Measurements from ENCODE around the gene CDA. TPM values are rescaled to one million over a fixed set of nuclear protein-coding genes. Genes with fewer than 3 reads are reported as not detected.

CDA gene
- total RNA-seq: 10 to 100 TPM in 1 of 4 donors, 1 to 10 TPM in 3; 1.9 to 13.2 (median 2.8) TPM

- no peak for ATAC-seq (ENCODE audit: low FRiP score)
Observed at GRCh38 chr1:20588634-20589225, at the start of gene CDA. Gene CDA (plus strand): TSS chr1:20589097. CDS start chr1:20589130, 33 bp downstream.

GRCh38 chr1:20540281-20540680 lies 48.6 kb upstream of the CDA start:
- no peak for DNase-seq (ENCODE audit: low spot score)
- no peak for TF ChIP-seq CTCF (IDR thresholded peaks at IDR 0.05)
- no peak for ATAC-seq (ENCODE audit: low FRiP score)

More at GRCh38 chr1:20588634-20589225, at the start of gene CDA:
- TF ChIP-seq CTCF (IDR thresholded peaks at IDR 0.05): no peak
- DNase-seq (ENCODE audit: low spot score): no peak

DNA sequence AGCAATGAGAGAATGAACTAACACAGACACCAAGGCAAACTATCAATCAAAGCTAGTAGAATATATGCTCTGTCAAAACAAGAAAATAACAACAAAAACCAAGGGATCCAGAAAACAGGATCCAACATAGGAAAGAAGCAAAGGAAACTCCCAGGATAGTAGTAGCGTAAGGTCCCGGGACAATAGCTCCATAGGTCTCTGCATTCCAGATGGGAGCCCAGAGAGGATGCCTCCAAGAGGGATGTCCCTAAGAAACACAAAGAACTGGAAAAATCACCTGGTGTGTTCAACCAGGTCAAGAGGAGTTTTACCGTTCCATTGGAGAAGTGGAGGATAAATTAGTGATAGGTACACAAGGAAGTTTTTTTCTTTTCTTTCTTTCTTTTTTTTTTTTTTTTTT lies 42.3 kb upstream of the CDA start:
- no peak for DNase-seq (ENCODE audit: low spot score)
- no peak for TF ChIP-seq CTCF (IDR thresholded peaks at IDR 0.05)
- no peak for ATAC-seq (ENCODE audit: low FRiP score)

DNA sequence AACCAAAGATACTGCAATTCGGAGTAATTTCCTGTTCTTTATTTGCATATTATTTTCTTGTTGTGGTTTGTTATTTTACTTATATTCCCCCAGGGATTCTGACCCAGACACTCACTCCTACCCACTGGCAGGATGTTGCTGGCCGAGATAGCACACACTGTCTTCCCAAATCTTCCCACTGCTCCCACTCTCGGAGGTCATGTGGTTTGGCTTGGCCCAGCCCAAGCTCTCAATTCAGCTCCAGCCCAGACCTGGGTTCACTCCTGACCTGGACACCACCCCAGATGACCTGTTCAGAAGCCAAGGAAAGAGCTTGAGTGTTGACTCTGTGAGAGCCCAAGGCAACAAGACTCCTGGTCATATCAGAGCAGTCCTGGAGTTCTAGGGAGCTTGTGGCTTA lies 37.7 kb upstream of the CDA start:
- no peak for TF ChIP-seq CTCF (IDR thresholded peaks at IDR 0.05)
- DNase-seq (ENCODE audit: low spot score) (no peak), ATAC-seq (ENCODE audit: low FRiP score) (no peak)

DNA sequence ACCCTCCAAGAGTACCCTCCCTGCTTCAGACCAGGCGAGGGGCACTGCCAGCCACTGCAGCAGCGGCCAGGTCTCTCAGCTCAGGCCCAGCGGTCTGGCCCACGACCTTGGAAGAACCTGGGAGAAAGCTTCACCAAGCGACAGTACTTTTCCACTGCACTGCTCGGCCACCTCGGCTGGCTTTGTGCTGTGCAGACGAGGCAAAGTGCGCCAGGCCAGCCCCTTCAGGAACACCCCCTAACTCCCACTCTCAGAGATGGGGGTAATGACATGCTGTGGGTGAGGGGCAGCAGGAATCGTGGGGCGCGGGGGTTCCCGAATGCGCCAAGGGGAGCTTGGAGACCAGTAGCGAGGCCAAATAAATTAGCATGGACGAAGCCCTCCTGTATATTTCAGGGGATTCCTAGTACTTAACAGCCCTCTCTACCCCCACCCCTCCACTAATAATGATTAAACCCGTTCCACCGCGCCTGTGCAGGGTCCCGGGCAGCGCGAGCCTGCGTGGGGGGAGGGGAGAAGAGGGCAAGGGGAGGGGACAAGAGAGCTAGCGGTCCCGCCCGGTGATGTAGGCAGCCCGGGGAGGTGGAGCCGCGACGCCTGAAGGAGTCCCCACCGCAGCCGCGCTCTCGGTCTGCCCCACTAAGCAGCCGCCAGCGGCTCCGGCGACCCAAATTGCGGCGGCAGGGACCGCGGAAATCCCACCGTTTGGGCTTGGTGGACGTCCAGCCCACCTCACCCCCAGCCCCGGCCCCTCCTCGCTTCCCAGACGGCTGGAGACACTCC lies 36.8 kb upstream of the CDA start, which contains the start of gene FAM43B:
FAM43B (plus strand) TSS at position 629 of the 783 bp plus-strand sequence. CDS start 401 bp downstream, outside the sequence.
- ATAC-seq (ENCODE audit: low FRiP score) (no peak), DNase-seq (ENCODE audit: low spot score) (no peak)
- TF ChIP-seq CTCF (IDR thresholded peaks at IDR 0.05): no peak

DNA sequence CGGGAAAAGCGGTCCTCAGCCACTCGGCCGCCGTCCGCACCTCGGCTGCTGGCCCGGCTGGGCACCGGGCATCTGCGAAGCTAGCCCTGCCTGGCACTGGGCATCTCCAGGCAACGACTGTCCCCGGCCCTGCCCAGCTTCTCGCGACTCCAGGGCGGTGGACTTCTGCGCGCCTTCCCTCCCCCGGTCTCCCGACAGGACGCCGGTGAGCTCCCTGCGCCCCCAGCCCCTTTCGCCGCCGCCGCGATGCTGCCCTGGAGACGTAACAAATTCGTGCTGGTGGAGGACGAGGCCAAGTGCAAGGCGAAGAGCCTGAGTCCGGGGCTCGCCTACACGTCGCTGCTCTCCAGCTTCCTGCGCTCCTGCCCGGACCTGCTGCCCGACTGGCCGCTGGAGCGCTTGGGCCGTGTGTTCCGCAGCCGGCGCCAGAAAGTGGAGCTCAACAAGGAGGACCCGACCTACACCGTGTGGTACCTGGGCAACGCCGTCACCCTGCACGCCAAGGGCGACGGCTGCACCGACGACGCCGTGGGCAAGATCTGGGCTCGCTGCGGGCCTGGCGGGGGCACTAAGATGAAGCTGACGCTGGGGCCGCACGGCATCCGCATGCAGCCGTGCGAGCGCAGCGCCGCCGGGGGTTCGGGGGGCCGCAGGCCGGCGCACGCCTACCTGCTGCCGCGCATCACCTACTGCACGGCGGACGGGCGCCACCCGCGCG lies 36.0 kb upstream of the CDA start:
- TF ChIP-seq CTCF (IDR thresholded peaks at IDR 0.05): no peak
- ATAC-seq (ENCODE audit: low FRiP score): no peak
- DNase-seq (ENCODE audit: low spot score): no peak
